ENCODE results near the gene C14orf93.

The C14orf93 gene

DNA sequence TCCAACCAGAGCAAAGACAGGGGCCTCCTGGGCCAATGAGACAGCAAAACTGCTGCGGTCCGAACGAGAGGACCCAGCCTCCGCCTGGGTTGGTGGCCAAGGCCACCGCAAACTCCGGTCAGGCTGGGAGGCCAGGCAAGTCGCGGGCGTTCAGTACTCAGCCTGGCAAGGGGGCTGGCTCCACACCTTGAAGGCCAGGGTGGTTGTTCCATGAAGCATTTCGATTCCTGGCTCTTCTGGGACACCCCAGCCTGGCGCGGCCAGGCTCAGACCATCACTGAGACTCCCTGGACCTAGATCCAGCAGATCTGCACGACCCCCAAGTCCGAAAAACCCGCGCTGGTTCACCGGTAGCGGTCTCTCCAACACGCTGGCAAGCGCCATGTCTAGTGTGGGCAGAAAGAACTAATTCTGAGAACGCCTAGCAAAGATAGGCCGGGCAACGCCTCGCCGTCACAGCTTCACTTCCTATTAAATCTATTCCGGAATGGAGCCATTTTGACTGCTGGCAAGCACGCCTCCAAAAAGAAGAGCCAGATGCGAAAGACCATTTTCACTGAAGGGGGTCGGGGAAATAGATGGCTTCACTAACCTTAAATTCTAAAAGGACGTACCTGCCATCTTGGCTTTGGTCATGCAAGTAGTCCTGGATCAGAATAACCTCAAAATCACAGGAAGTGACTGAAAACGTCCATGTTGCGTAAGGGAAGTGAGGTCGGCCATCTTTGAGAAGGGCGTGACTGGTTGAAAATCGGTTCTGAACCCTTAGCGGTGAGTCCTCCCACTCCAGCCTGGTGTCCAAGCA lies 24.8 kb upstream of the C14orf93 start, which contains the start of gene PSMB5:
TSS of gene PSMB5 (minus strand) at position 403 of the 805 bp plus-strand sequence. CDS start at position 384, 19 bp downstream.
- Mint-ChIP-seq H3K4me1 (peaks cover 36% of the 10 kb centered on the region), H3K9me3 (no peaks in the 10 kb centered on the region), H3K27ac (peak within 1 kb of the TSS; percentile 97 to 99), H3K4me3 (peak within 1 kb of the TSS; percentile 86 to 98), H3K27me3 (no peaks in the 10 kb centered on the region)
- ATAC-seq: peak; percentile 97
- peak; percentile 86 to 93 for DNase-seq

DNA sequence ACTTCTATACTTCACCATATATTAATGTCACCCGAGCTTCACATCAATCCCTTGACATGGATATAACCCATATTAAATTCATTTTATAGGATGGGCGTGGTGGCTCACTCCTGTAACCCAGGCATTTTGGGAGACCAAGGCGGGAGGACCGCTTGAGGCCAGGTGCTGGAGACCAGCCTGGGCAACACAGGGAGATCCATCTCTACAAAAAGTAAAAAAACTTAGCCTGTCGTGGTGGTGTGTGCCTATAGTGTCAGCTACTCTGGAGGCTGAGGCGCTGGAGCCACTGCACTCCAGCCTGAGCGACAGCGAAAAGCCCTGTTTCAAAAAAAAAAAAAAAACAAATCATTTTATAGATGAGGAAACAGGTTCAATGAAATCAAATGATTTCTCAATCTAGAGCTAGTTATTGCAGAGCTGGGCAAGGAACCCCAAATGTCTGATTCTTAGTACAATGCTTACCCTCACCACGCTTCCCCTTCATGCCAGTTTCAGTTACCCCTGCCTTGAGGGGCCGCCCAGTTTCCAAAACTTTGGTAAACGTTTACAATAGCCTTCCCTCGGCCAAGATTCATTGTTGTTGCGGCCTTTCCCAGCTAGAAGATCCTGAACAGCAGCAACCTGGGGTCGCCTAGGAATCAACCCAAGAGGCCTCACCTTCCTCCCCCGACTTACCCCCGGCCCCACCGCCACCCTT lies 24.0 kb upstream of the C14orf93 start:
- H3K9me3 Mint-ChIP-seq: no peaks in the 10 kb centered on the region
- no peak for DNase-seq
- H3K27ac Mint-ChIP-seq: peak overlapping the region; percentile 97 to 99
- peaks cover 43% of the 10 kb centered on the region for H3K4me1 Mint-ChIP-seq
- H3K27me3 Mint-ChIP-seq: no peaks in the 10 kb centered on the region
- ATAC-seq: no peak
- peak overlapping the region; percentile 86 to 98 for H3K4me3 Mint-ChIP-seq

DNA sequence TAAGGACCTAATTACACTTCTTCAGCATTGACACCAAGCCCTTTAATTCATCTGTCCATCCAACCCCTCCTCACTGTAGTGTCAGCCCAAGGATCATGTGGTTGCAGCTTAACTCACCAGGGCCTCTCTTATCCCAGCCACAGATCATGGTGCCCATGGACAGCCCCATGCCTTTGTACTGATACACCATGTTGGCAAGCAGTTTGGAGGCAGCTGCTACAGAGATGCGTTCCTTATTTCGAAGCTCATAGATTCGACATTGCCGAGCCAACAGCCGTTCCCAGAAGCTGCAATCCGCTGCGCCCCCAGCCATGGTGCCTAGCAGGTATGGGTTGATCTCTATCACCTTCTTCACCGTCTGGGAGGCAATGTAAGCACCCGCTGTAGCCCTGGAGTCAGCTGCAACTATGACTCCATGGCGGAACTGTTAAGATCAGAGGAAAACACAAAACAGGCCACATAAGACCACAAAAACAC lies 23.3 kb upstream of the C14orf93 start:
- Mint-ChIP-seq H3K4me3 (peak overlapping the region; percentile 86 to 98), H3K9me3 (no peaks in the 10 kb centered on the region), H3K27me3 (no peaks in the 10 kb centered on the region), H3K4me1 (peaks cover 49% of the 10 kb centered on the region), H3K27ac (peak overlapping the region; percentile 59 to 97)
- ATAC-seq (no peak), DNase-seq (no peak)

DNA sequence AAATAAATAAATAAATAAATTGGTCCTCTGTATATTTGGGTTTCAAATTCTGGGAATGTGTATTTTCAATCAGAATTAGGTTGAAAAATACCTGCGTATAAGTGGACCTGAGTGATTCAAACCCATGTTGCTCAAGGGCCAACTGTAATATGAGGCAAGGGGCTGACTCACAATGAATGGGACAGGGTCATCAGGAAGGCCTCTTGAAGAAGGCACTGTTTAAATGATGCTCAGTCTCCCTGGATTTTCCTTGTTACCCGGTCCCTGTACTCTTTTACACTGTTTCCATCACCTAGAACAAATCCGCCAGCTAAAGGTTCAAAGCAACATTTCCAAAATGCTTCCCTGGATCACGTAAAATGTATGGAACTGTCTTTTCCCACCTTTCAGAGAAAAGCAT lies 21.0 kb upstream of the C14orf93 start:
- H3K9me3 Mint-ChIP-seq: no peaks in the 10 kb centered on the region
- no peak overlapping the region for H3K4me3 Mint-ChIP-seq
- H3K4me1 Mint-ChIP-seq: peaks cover 60% of the 10 kb centered on the region
- no peaks in the 10 kb centered on the region for H3K27me3 Mint-ChIP-seq
- ATAC-seq (no peak), DNase-seq (no peak)
- peak overlapping the region in 1 of 2 donors; percentile 63 for H3K27ac Mint-ChIP-seq

DNA sequence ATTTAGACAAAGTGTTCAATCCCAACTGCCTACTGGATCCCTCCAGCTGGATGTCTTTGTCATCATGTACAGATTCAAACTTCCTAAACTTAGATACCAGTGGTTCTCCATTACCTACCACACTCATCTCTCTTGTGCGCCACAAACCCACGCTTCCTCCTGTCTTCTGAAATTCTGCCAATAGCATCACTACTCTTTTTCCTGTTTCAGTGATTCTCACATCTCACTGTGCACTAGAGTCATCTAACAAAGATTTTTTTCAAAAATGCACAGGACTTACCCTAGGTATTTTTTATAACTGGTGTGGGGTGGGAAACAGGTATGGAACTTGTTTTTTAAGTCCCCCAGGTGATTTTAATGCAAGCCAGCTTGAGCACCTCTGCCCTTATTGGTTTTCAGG lies 18.9 kb upstream of the C14orf93 start:
- Mint-ChIP-seq H3K9me3 (no peaks in the 10 kb centered on the region), H3K4me1 (peaks cover 71% of the 10 kb centered on the region), H3K4me3 (peak overlapping the region; percentile 22 to 53), H3K27me3 (no peaks in the 10 kb centered on the region), H3K27ac (no peak overlapping the region)
- ATAC-seq: peak; percentile 71
- DNase-seq: no peak

DNA sequence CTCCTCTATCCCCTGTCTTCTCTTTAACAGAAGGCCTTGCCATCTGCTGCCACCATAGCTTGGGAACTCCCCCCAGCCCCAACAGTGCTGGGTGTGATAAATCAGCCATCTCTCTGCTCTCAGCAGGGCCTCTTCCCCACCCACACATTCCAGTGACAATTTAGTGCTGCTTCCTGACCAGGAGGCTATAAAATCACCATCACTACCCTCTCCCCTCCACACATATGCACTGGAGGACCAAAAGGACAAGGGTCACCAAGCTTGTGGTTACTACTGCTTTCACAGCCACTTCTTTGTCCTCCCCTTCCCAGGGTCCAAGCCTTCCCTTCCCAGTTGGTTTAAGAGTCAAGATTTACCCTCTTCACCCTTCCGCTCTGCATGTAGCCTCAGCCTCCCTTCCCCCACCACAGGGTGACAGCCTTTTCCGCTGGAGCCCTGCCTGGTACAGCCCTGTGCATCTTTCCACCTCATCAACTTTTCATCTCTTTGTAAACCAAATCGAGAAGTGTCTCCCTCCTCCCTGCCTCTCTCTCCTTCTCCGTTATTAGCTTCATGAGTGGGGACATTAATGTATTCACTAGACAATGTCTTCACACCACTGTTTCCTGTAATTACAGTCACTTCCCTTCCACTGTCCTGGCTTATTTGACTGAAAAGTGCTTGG lies 15.3 kb upstream of the C14orf93 start:
- Mint-ChIP-seq H3K9me3 (no peaks in the 10 kb centered on the region), H3K27ac (peak overlapping the region; percentile 51 to 53), H3K4me1 (peaks cover 69% of the 10 kb centered on the region), H3K4me3 (peak overlapping the region; percentile 10 to 63), H3K27me3 (no peaks in the 10 kb centered on the region)
- DNase-seq (no peak), ATAC-seq (peak; percentile 61)

DNA sequence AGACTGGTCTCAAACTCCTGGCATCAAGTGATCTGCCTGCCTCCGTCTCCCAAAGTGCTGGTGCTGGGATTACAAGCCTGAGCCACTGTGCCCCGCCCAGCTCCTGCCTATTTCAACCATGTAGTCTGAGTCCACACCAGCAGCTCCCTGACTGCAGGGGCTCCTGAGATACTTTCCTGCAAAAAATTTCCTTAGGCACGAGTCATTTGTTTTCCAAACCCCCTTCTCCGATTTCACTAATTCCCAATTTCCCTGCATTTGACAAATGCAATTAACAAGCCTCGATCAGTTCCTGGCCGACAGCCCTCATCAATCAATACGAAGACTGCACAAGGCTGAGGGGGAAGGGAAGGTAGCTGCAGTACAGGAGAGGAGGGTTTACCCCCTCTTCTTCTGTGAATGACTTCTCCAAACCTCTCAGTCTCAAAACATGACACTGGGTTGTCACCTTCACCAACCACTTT lies 14.7 kb upstream of the C14orf93 start:
- Mint-ChIP-seq H3K9me3 (no peaks in the 10 kb centered on the region), H3K27ac (peak overlapping the region in 1 of 2 donors; percentile 53), H3K4me3 (peak overlapping the region in 1 of 2 donors; percentile 63), H3K27me3 (no peaks in the 10 kb centered on the region), H3K4me1 (peaks cover 69% of the 10 kb centered on the region)
- peak; percentile 63 for ATAC-seq
- DNase-seq: no peak

DNA sequence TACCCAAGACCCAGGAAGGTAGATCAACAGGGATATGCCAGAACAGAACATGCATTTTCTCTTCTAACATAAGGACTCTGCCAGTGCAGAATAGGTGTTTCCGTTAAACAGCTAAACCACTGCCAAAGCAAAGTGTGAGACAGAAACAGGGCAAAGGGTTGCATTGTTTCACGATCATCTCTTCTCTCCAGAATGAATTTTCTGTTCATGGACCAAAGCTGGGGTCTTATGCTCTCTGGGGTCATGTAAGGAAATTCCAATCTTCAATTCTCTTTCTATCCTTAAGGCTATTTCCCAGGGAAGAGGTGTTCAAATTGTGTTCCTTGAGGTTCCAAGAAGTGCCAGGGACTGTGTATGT lies 13.8 kb upstream of the C14orf93 start:
- Mint-ChIP-seq H3K4me1 (peaks cover 60% of the 10 kb centered on the region), H3K27ac (peak overlapping the region in 1 of 2 donors; percentile 21), H3K27me3 (no peaks in the 10 kb centered on the region), H3K4me3 (no peak overlapping the region), H3K9me3 (no peaks in the 10 kb centered on the region)
- DNase-seq (no peak), ATAC-seq (no peak)

DNA sequence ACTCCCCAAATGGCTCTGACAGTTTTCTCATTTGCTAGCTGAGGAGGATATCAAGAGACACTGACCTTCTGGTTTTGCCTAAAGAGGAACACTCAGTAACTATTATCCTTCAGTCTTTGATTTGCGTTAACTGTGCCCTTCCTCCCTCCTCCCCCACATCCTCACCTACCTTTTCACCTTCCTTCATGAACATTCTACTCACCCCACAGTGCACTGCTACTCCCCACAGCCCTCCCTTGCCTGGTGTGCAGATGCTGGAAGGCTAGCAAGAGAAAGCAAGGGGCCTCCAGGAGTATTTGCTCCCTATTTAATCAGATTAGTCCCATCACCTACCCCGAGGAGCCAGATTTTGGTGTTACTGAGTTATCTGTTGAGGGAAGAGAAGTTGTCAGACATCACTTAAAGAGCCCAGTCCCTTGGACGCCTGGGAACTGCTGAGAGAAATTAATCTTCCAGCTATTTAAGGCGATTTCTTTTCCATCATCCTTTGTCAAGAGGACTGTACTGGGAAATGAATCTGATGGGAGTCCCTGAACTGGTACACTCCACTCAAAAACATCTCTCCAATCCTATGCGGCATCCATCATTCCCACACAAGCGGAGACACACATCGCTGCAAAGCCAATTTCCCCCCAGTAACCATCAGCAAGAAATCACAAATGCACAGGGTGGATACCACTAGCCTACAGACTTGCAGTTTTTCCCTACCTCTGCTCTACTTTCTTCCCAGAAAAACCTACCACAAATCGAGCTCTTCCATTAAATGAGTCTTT lies 13.3 kb upstream of the C14orf93 start:
- H3K4me3 Mint-ChIP-seq: no peak overlapping the region
- no peaks in the 10 kb centered on the region for H3K27me3 Mint-ChIP-seq
- H3K27ac Mint-ChIP-seq: peak overlapping the region; percentile 21 to 77
- H3K9me3 Mint-ChIP-seq: no peaks in the 10 kb centered on the region
- ATAC-seq (no peak), DNase-seq (no peak)
- peaks cover 55% of the 10 kb centered on the region for H3K4me1 Mint-ChIP-seq

DNA sequence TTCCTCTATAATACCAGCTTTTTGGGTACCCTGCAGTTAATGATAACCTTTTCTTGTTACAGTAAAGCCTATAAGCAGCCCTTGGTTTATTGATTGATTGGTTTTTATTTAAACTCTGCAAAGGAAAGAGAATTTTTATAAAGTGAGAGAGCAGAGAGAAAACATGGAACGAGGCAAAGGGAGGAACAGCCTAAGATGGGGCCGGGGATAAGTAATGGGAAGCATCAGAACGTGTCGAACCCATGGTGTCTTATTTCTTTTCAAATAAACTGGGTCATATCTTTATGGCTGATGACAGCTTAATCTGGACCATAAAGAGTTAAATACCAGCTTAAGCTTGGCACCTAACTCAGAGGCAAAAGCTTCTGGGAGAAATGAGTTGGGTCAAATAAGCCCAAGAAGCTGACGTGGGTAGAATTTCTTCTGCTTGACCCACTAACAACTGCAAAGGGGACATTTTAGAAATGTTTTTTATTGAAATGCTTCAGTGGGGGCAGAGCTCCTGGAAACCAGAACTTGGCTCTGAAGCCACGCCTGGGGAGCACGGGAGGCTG lies 12.0 kb upstream of the C14orf93 start:
- H3K27ac Mint-ChIP-seq: no peak overlapping the region
- no peaks in the 10 kb centered on the region for H3K27me3 Mint-ChIP-seq
- H3K4me3 Mint-ChIP-seq: no peak overlapping the region
- H3K9me3 Mint-ChIP-seq: no peaks in the 10 kb centered on the region
- ATAC-seq: no peak
- peaks cover 49% of the 10 kb centered on the region for H3K4me1 Mint-ChIP-seq
- no peak for DNase-seq

DNA sequence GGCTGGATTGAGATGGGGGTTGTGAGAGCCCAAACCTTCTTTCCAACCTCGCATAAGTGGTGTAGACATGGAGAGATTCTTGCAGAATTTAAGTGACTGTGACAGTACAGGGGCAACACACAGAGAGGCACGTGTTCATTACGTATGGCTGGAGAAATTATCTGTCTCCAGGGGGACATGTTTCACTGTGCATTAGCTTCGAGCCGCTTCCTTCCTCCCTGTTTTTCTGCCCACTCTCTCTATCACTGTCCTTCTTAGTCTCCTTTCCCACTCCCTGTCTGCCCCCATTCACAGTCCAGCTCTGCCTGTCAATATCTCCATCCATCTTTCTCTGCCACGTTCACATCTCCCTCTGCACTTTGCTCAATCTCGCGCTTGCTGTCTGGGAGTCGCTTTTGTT lies 11.5 kb upstream of the C14orf93 start:
- Mint-ChIP-seq H3K27ac (peak overlapping the region in 1 of 2 donors; percentile 13), H3K27me3 (no peaks in the 10 kb centered on the region), H3K4me3 (no peak overlapping the region), H3K4me1 (peaks cover 49% of the 10 kb centered on the region), H3K9me3 (no peaks in the 10 kb centered on the region)
- ATAC-seq (no peak), DNase-seq (no peak)

DNA sequence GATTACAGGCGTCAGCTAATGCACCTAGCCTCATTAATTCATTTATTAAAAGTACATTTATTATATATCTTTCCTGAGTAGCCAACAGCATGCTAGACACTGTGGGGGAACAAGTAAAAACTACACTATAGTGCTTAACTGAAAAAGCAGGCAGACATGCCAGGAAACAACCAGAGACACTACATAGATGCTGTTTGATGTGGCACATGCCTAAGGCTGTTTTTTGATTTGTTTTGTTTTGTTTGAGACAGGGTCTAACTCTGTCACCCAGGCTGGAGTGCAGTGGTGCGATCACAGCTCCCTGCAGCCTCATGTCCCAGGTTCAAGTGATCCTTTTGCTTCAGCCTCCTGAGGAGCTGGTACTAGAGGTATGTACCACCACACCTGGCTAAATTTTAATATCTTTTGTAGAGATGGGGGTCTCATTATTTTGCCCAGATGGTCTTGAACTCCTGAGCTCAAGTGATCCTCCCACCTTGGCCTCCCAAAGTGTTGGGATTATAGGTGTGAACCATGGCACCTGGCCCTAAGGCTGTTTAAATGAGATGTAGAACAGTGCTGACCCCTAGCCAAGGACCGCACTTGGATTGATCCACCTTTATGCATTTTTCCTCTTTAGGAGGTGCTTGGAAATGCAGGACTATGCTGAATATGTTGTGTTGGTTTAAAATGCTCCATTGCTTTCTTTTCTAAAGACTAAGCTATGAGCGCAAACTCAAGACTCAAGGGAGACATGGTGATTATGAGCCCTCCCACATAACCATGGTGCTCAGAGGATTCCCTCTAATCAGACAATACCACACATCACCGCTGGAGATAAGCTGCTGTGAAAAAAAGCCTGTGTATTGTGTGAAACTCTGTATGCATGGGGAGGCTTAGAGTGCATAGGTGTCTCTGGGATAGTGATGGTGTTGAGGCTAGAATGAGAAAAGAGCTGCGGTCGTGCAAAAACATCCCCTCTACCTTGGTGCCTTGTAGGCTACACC lies 10.5 kb upstream of the C14orf93 start:
- ATAC-seq (peak; percentile 55), DNase-seq (no peak)
- no peak overlapping the region for H3K4me3 Mint-ChIP-seq
- H3K9me3 Mint-ChIP-seq: no peaks in the 10 kb centered on the region
- peaks cover 39% of the 10 kb centered on the region for H3K4me1 Mint-ChIP-seq
- H3K27me3 Mint-ChIP-seq: no peaks in the 10 kb centered on the region
- no peak overlapping the region for H3K27ac Mint-ChIP-seq

DNA sequence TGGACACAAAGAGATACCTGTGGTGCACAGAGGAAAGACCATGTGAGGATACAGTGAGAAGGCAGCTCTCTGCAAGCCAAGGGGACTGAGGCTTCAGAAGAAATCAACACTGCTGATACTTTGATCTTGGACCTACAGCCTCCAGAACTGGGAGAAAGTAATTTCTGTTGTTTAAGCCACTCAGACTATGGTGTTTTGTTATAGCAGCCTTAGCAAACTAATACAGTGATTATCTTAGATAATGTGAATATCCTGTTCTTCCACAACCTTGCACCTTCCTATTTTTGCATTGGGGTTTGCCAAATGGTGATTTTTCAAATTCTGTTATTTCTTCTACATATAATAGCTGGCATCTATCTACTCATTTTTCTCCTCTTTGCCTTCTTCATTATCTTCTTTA lies 8.2 kb upstream of the C14orf93 start:
- Mint-ChIP-seq H3K9me3 (no peaks in the 10 kb centered on the region), H3K4me1 (peaks cover 16% of the 10 kb centered on the region), H3K27me3 (no peaks in the 10 kb centered on the region), H3K27ac (no peak overlapping the region), H3K4me3 (no peak overlapping the region)
- no peak for ATAC-seq
- DNase-seq: no peak

DNA sequence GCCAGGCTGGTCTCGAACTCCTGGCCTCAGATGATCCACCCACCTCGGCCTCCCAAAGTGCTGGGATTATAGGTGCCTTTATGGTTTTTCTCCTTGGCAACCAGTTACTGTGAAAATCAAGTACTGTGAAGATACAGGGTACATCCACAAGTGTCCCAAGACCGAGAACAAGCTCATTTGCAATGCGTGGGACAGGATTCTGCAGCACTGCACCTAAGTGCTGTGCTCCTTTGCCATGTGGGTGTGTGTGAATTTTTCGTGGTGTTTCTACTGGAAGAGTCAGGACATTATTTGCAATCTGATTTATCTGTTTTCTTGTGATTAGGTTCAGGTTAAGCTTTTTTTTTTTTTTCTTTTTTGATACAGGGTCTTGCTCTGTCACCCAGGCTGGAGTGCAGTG lies 7.1 kb upstream of the C14orf93 start:
- no peak overlapping the region for H3K4me3 Mint-ChIP-seq
- no peaks in the 10 kb centered on the region for H3K27me3 Mint-ChIP-seq
- no peak for ATAC-seq
- peaks cover 8% of the 10 kb centered on the region for H3K4me1 Mint-ChIP-seq
- H3K27ac Mint-ChIP-seq: no peak overlapping the region
- no peak for DNase-seq
- no peaks in the 10 kb centered on the region for H3K9me3 Mint-ChIP-seq

All from stimulated activated naive CD8-positive, alpha-beta T cell treated with anti-CD3 and anti-CD28 coated beads, Interleukin-15, amount 100 ng/mL, for 72 hours (primary cell).